GM18511 (cell line): ENCODE measurements around the gene HDAC5.
A peak's percentile ranks its signal among the peaks of the same experiment; 100 is the strongest.
"Not testable (repeated sequence)": the region's sequence is repeated elsewhere in the genome, so short reads cannot be mapped to it uniquely, and the experiment has no call there.

Source experiments
- ATAC-seq: cut with Tn5 transposase; IDR thresholded peaks from one replicate; pipeline ENCODE4 v1.9.1; 2021; ENCODE audit warnings: mild to moderate bottlenecking, moderate library complexity; ENCODE audit not compliant: unreplicated experiment

HDAC5 gene

GRCh38 chr17:44112284-44113280 is 10.9 kb downstream of the HDAC5 start:
- no peak for ATAC-seq

GRCh38 chr17:44111777-44112176 is 11.7 kb downstream of the HDAC5 start:
- no peak for ATAC-seq

- ATAC-seq = peak; percentile 75
Measured at GRCh38 chr17:44110823-44111633, 12.4 kb downstream of the HDAC5 start.

- peak; percentile 12 for ATAC-seq
Measured at GRCh38 chr17:44110011-44110686, 13.3 kb downstream of the HDAC5 start.

GRCh38 chr17:44109312-44109630 is 14.2 kb downstream of the HDAC5 start:
- ATAC-seq = no peak

GRCh38 chr17:44108440-44109311 is 14.8 kb downstream of the HDAC5 start:
- no peak for ATAC-seq

- ATAC-seq = no peak
Measured at GRCh38 chr17:44106801-44107200, 16.6 kb downstream of the HDAC5 start.

- no peak for ATAC-seq
Measured at GRCh38 chr17:44105941-44106340, 17.5 kb downstream of the HDAC5 start.

GRCh38 chr17:44105483-44105882 is 18.0 kb downstream of the HDAC5 start:
- ATAC-seq = no peak

- no peak for ATAC-seq
Measured at GRCh38 chr17:44102849-44103622, 20.4 kb downstream of the HDAC5 start.

GRCh38 chr17:44101858-44102257 is 21.6 kb downstream of the HDAC5 start:
- ATAC-seq = not testable (repeated sequence)

- no peak for ATAC-seq
Measured at GRCh38 chr17:44097110-44097958, 26.1 kb downstream of the HDAC5 start.

GRCh38 chr17:44095647-44096496 is 27.6 kb downstream of the HDAC5 start:
- ATAC-seq = no peak

- ATAC-seq = no peak
Measured at GRCh38 chr17:44095388-44095646, 28.1 kb downstream of the HDAC5 start.

GRCh38 chr17:44094701-44095387 is 28.6 kb downstream of the HDAC5 start:
- ATAC-seq = no peak

GRCh38 chr17:44093231-44093900 is 30.1 kb downstream of the HDAC5 start:
- ATAC-seq = no peak

GRCh38 chr17:44092051-44092450 is 31.4 kb downstream of the HDAC5 start:
- ATAC-seq = no peak
